GM12875 (cell line): Measurements from ENCODE around the gene ISOC1.

Experiments
- H3K4me3 ChIP-seq: one replicate; pipeline ENCODE4 v1.5.1; 2011; ENCODE audit warnings: low read depth, low read length, control low read depth
- CTCF ChIP-seq: IDR thresholded peaks from 2 replicates; pipeline ENCODE4 v1.5.1; 2011; ENCODE audit warnings: low read depth, mild to moderate bottlenecking, control low read depth, inconsistent platforms, low read length, moderate library complexity, borderline replicate concordance; ENCODE audit not compliant: insufficient read depth

Gene ISOC1

GRCh38 chr5:129082225-129083136 lies 12.1 kb upstream of the ISOC1 start:
- no peak for TF ChIP-seq CTCF
- H3K4me3 ChIP-seq, result no peak overlapping the region

- H3K4me3 ChIP-seq, result peak overlapping the region; percentile 87
- no peak for TF ChIP-seq CTCF
Observed at GRCh38 chr5:129094924-129095899, 663 bp downstream of the ISOC1 start.

DNA sequence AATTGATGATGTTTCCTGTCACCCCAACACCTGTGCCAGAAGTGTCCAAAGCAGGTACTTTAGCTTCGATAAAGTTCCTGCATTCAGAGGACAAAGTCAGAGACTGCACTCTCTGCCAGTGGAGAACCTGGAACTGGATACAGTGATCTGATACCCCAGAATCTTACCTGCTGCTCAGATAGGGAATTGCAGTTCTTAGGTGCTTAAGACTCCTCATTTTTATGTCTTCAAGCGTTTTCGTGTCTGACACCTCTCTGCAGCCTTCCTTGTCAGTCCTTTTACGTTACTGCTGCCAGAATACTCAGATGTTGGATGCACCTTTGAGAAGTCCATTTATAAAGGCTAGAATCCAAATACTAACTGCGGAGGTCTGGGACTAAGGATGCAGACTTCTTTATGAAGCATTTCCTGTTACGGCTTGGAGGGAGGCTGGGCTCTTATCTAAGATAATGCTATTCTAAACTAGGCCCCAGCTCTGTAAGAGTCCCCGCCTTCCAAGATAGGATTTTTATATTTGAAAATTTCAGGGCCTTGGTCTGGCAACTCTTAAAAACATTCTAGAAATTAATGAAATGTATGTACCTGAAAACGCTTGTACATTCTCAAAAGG lies 1.9 kb downstream of the ISOC1 start:
- H3K4me3 ChIP-seq, result no peak overlapping the region
- TF ChIP-seq CTCF, result 0 out of 2 replicates have a peak, but pooled peaks have one; percentile 3

GRCh38 chr5:129097498-129098296 lies 3.1 kb downstream of the ISOC1 start:
- no peak overlapping the region for H3K4me3 ChIP-seq
- no peak for TF ChIP-seq CTCF

GRCh38 chr5:129098488-129099183 lies 4.1 kb downstream of the ISOC1 start:
- H3K4me3 ChIP-seq, result no peak overlapping the region
- no peak for TF ChIP-seq CTCF

DNA sequence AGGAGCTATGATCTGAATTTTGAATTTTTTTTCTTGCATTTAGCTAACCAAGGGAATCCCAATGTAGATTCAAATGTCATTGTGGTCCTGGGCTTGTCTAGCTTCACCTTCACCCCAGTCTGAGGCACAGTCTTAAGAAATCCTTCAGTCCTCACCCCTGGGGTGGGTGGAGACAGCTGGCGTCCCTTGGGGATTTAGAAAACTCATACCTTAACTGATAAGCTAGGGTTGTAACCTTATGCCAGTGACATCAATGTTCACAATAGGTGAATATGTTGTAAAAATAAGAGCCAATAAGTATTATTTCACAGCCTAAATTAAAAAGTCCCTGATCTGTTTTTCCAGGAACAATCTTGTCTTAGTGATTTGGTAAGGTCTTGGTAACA lies 4.6 kb downstream of the ISOC1 start:
- H3K4me3 ChIP-seq, result no peak overlapping the region
- TF ChIP-seq CTCF, result no peak
